A549 (cell line): ENCODE data around the gene GLA.

Source experiments
- CBX2 ChIP-seq: fragments of 200-600 bp; sonication (generic); IDR thresholded peaks from 2 replicates; pipeline ENCODE4 v1.6.1; 2016; ENCODE audit warnings: low read depth, mild to moderate bottlenecking, borderline replicate concordance
- CTCF ChIP-seq: fragments of >200 bp; sonication (Bioruptor Twin); formaldehyde crosslinking; IDR thresholded peaks from 3 replicates; pipeline ENCODE4 v1.5.1; 2016
- EP300 ChIP-seq, 2 experiments: fragments of >200 bp; sonication (Bioruptor Twin); formaldehyde crosslinking; IDR thresholded peaks; 2 replicates in 1 of 2; 3 replicates in 1 of 2; pipeline ENCODE4 v1.6.1; 2016 to 2017
- MAFK ChIP-seq: fragments of 450-650 bp; IDR thresholded peaks from 2 replicates; pipeline ENCODE4 v1.6.1; 2014; ENCODE audit not compliant: partially characterized antibody
- POLR2A ChIP-seq: IDR thresholded peaks from 2 replicates; pipeline ENCODE4 v1.6.1; 2012; ENCODE audit warnings: mild to moderate bottlenecking, low read length

- no peak for TF ChIP-seq CTCF
- no peak for TF ChIP-seq MAFK
- no peak for TF ChIP-seq POLR2A
- no peak for TF ChIP-seq EP300 (IDR thresholded peaks at IDR 0.05)
- no peak for TF ChIP-seq CBX2
These were observed 22.6 kb downstream of the GLA start for GRCh38 chrX:101385026-101385684.
